Endothelial cell of umbilical vein (primary cell): Measurements from ENCODE around the gene COL21A1.

ENCODE experiments used
- JUN ChIP-seq: IDR thresholded peaks from 2 replicates; pipeline ENCODE4 v1.6.1; 2011; ENCODE audit warnings: borderline replicate concordance, low read depth; ENCODE audit not compliant: insufficient read length, insufficient read depth
- POLR2A ChIP-seq: IDR thresholded peaks from 2 replicates; pipeline ENCODE4 v1.6.1; 2012; ENCODE audit warnings: low read depth, mild to moderate bottlenecking, control low read depth, low read length
- POLR2AphosphoS5 ChIP-seq: IDR thresholded peaks from 2 replicates; pipeline ENCODE4 v1.6.1; 2012; ENCODE audit warnings: low read depth, mild to moderate bottlenecking, control low read depth, low read length, moderate library complexity; ENCODE audit not compliant: insufficient read depth
- TF ChIP-seq, protein P1 (sequence below): IDR thresholded peaks from 2 replicates; pipeline ENCODE4 v1.6.1; 2011; ENCODE audit not compliant: insufficient read depth, insufficient read length
- TF ChIP-seq, protein P2 (sequence below), 2 donors: IDR thresholded peaks; 1 replicate in 1 of 2; 2 replicates in 1 of 2; pipeline ENCODE4 v1.5.1; 2011; ENCODE audit warnings: low read length in 2 of 2, mild to moderate bottlenecking in 2 of 2, moderate library complexity in 2 of 2, control low read depth in 1 of 2, inconsistent platforms in 1 of 2, low read depth in 1 of 2; ENCODE audit not compliant: insufficient read depth in 1 of 2; ENCODE audit errors: extremely low read depth in 1 of 2

- TF ChIP-seq POLR2A (no peak), POLR2AphosphoS5 (no peak), JUN (no peak)
- TF ChIP-seq, protein P1, sequence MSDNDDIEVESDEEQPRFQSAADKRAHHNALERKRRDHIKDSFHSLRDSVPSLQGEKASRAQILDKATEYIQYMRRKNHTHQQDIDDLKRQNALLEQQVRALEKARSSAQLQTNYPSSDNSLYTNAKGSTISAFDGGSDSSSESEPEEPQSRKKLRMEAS: no peak
- TF ChIP-seq, protein P2, sequence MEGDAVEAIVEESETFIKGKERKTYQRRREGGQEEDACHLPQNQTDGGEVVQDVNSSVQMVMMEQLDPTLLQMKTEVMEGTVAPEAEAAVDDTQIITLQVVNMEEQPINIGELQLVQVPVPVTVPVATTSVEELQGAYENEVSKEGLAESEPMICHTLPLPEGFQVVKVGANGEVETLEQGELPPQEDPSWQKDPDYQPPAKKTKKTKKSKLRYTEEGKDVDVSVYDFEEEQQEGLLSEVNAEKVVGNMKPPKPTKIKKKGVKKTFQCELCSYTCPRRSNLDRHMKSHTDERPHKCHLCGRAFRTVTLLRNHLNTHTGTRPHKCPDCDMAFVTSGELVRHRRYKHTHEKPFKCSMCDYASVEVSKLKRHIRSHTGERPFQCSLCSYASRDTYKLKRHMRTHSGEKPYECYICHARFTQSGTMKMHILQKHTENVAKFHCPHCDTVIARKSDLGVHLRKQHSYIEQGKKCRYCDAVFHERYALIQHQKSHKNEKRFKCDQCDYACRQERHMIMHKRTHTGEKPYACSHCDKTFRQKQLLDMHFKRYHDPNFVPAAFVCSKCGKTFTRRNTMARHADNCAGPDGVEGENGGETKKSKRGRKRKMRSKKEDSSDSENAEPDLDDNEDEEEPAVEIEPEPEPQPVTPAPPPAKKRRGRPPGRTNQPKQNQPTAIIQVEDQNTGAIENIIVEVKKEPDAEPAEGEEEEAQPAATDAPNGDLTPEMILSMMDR (IDR thresholded peaks at IDR 0.05; ENCODE audit: extremely low read depth in 1 of 2, insufficient read depth in 1 of 2, low read depth in 1 of 2, low read length in 2 of 2): no peak
These were observed 150.3 kb downstream of the COL21A1 start for GRCh38 chr6:56096946-56097621.
